ENCODE measurements around the gene AK1.

DNA sequence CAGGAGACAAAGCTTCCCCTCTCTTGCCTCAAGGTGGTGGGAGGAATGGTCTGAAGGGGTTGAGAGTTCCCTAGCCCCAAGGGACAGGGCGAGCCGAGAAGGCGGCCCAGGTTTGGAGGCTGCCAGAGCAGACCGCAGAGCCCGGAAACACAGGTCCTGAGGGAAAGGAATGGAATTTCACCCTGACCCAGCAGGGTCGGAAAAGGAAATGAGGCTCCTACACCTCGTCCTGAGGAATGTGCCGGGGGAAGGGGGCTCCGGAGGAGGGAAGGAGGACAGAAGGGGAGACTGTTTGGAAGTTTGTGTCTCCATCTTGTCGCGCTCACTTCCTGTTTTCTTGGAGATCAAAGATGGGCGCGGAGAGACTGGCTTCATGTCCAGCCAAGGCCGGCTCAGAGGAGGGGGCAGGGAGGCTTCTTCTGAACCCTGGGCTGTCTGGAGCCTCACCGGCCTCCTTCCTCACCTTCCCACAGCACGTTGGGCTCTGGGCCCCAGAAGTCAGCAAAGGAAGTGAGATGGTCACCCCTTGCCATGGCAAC lies 32.6 kb downstream of the AK1 start:
- TF ChIP-seq, protein P1, sequence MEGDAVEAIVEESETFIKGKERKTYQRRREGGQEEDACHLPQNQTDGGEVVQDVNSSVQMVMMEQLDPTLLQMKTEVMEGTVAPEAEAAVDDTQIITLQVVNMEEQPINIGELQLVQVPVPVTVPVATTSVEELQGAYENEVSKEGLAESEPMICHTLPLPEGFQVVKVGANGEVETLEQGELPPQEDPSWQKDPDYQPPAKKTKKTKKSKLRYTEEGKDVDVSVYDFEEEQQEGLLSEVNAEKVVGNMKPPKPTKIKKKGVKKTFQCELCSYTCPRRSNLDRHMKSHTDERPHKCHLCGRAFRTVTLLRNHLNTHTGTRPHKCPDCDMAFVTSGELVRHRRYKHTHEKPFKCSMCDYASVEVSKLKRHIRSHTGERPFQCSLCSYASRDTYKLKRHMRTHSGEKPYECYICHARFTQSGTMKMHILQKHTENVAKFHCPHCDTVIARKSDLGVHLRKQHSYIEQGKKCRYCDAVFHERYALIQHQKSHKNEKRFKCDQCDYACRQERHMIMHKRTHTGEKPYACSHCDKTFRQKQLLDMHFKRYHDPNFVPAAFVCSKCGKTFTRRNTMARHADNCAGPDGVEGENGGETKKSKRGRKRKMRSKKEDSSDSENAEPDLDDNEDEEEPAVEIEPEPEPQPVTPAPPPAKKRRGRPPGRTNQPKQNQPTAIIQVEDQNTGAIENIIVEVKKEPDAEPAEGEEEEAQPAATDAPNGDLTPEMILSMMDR (IDR thresholded peaks at IDR 0.05) = no peak
- TF ChIP-seq POLR2A (IDR thresholded peaks at IDR 0.05; ENCODE audit: low read depth) = no peak
- peak; percentile 5 to 42 for TF ChIP-seq POLR2AphosphoS5 (IDR thresholded peaks at IDR 0.05)
- TF ChIP-seq EP300 (IDR thresholded peaks at IDR 0.05) = no peak

Data from esophagus muscularis mucosa (tissue), 4 donors.